Measurements from ENCODE around the gene CD207. TPM values are rescaled to one million over a fixed set of nuclear protein-coding genes. Genes with fewer than 3 reads are reported as not detected.

Gene CD207
- total and polyA plus RNA-seq, 2 donors from 2014 or later = 0.66 TPM; not detected in 1

GRCh38 chr2:70861777-70862625, 26.4 kb upstream of the CD207 start:
- no peaks in the 10 kb centered on the region for H3K9me3 ChIP-seq (ENCODE audit: control insufficient read depth in 2 of 3, insufficient read depth in 1 of 3, low read length in 3 of 3)
- intact Hi-C loops (cut with DNase I) = no loop called here
- peak overlapping the region in 1 of 3 donors; percentile 10 for H3K9ac ChIP-seq (ENCODE audit: low read length in 3 of 3)
- H3K4me1 ChIP-seq (ENCODE audit: control insufficient read depth in 2 of 3, insufficient read depth in 2 of 3, low read depth in 1 of 3, low read length in 3 of 3) = no peaks in the 10 kb centered on the region
- H3K27me3 ChIP-seq (ENCODE audit: control insufficient read depth, insufficient read depth, low read length) = peaks cover 4% of the 10 kb centered on the region
- peak; percentile 83 for TF ChIP-seq CTCF (IDR thresholded peaks at IDR 0.05; ENCODE audit: borderline replicate concordance, extremely low read depth, insufficient read depth)
- no peak for FAIRE-seq
- no peaks in the 10 kb centered on the region for H3K36me3 ChIP-seq (ENCODE audit: control insufficient read depth in 2 of 3, insufficient read depth in 3 of 3, low read length in 3 of 3)
- peak; percentile 86 to 93 (median 88) for DNase-seq
- H3K4me3 ChIP-seq (ENCODE audit: low read length in 3 of 3) = no peak overlapping the region
- H3K27ac ChIP-seq (ENCODE audit: low read depth in 2 of 2, low read length in 2 of 2) = no peak overlapping the region

GRCh38 chr2:70855667-70856066, 20.1 kb upstream of the CD207 start:
- no peak overlapping the region for H3K9ac ChIP-seq (ENCODE audit: low read length in 3 of 3)
- no peak overlapping the region for H3K4me3 ChIP-seq (ENCODE audit: low read length in 3 of 3)
- intact Hi-C loops (cut with DNase I) = no loop called here
- no peaks in the 10 kb centered on the region for H3K4me1 ChIP-seq (ENCODE audit: control insufficient read depth in 2 of 3, insufficient read depth in 2 of 3, low read depth in 1 of 3, low read length in 3 of 3)
- no peaks in the 10 kb centered on the region for H3K36me3 ChIP-seq (ENCODE audit: control insufficient read depth in 2 of 3, insufficient read depth in 3 of 3, low read length in 3 of 3)
- no peak overlapping the region for H3K27ac ChIP-seq (ENCODE audit: low read depth in 2 of 2, low read length in 2 of 2)
- TF ChIP-seq CTCF (IDR thresholded peaks at IDR 0.05; ENCODE audit: borderline replicate concordance, extremely low read depth, insufficient read depth) = no peak
- DNase-seq = no peak
- no peaks in the 10 kb centered on the region for H3K9me3 ChIP-seq (ENCODE audit: control insufficient read depth in 2 of 3, insufficient read depth in 1 of 3, low read length in 3 of 3)
- peaks cover 2% of the 10 kb centered on the region for H3K27me3 ChIP-seq (ENCODE audit: control insufficient read depth, insufficient read depth, low read length)
- no peak for FAIRE-seq

DNA sequence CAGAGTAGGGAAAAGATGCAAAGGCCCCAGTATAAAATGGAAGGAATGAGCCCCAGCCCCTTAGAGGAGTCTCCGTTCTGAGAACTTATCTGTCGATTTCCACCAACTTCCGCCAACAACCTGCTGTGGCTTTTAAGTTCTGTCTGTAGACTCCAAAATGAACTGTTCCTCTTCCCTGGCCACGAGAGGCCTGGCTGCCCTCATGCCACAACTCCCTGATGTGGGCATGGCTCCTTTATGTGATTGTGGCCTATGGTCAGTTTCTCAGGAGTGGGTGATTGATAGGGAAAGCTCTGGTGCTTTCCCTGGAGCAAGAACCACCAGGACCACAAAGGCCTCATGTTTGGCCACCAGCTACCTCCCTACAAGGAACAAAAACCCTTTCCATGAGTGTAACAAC, 18.8 kb upstream of the CD207 start:
- no peaks in the 10 kb centered on the region for H3K9me3 ChIP-seq (ENCODE audit: control insufficient read depth in 2 of 3, insufficient read depth in 1 of 3, low read length in 3 of 3)
- H3K36me3 ChIP-seq (ENCODE audit: control insufficient read depth in 2 of 3, insufficient read depth in 3 of 3, low read length in 3 of 3) = no peaks in the 10 kb centered on the region
- intact Hi-C loops (cut with DNase I) = no loop called here
- DNase-seq = peak in 1 of 5 donors; percentile 19
- H3K9ac ChIP-seq (ENCODE audit: low read length in 3 of 3) = no peak overlapping the region
- no peak for TF ChIP-seq CTCF (IDR thresholded peaks at IDR 0.05; ENCODE audit: borderline replicate concordance, extremely low read depth, insufficient read depth)
- H3K27ac ChIP-seq (ENCODE audit: low read depth in 2 of 2, low read length in 2 of 2) = no peak overlapping the region
- FAIRE-seq = no peak
- no peaks in the 10 kb centered on the region for H3K4me1 ChIP-seq (ENCODE audit: control insufficient read depth in 2 of 3, insufficient read depth in 2 of 3, low read depth in 1 of 3, low read length in 3 of 3)
- no peak overlapping the region for H3K4me3 ChIP-seq (ENCODE audit: low read length in 3 of 3)
- peaks cover 2% of the 10 kb centered on the region for H3K27me3 ChIP-seq (ENCODE audit: control insufficient read depth, insufficient read depth, low read length)

Measured in kidney (tissue), 14 donors.